Panc1 (cell line): ENCODE results near the gene DOK5.

Experiments used
- CTCF ChIP-seq: fragments of 450-650 bp; IDR thresholded peaks from 2 replicates; pipeline ENCODE4 v1.5.1; 2017; ENCODE audit warnings: mild to moderate bottlenecking
- POLR2AphosphoS5 ChIP-seq: IDR thresholded peaks from 2 replicates; pipeline ENCODE4 v1.6.1; 2012; ENCODE audit warnings: mild to moderate bottlenecking, low read depth, low read length, moderate library complexity
- REST ChIP-seq, 2 experiments: IDR thresholded peaks; 2 replicates each; pipeline ENCODE4 v1.6.1; 2011 to 2012; ENCODE audit warnings: low read depth in 2 of 2, control low read depth in 1 of 2, low read length in 1 of 2, mild to moderate bottlenecking in 1 of 2, moderate library complexity in 1 of 2; ENCODE audit not compliant: insufficient read depth in 1 of 2
- SIN3A ChIP-seq: IDR thresholded peaks from 2 replicates; pipeline ENCODE4 v1.6.1; 2012; ENCODE audit warnings: low read depth, mild to moderate bottlenecking, low read length, moderate library complexity, borderline replicate concordance; ENCODE audit not compliant: insufficient read depth
- TCF7L2 ChIP-seq: IDR thresholded peaks from 2 replicates; pipeline ENCODE4 v1.6.1; 2011; ENCODE audit warnings: mild to moderate bottlenecking, low read depth, low read length, inconsistent platforms

GRCh38 chr20:54479138-54479906 lies 3.9 kb downstream of the DOK5 start:
- peak; percentile 54 for TF ChIP-seq CTCF
- no peak for TF ChIP-seq TCF7L2
- TF ChIP-seq SIN3A: no peak
- no peak for TF ChIP-seq POLR2AphosphoS5
- TF ChIP-seq REST (IDR thresholded peaks at IDR 0.05; ENCODE audit: insufficient read depth in 1 of 2, low read depth in 2 of 2, low read length in 1 of 2): no peak
